Measurements from ENCODE around the gene NPTX1.

The NPTX1 gene

GRCh38 chr17:80518392-80518791 is 42.0 kb upstream of the NPTX1 start:
- no peak for TF ChIP-seq CTCF (IDR thresholded peaks at IDR 0.05; ENCODE audit: borderline replicate concordance, control extremely low read depth, extremely low read depth, insufficient read depth, missing control alignments)
- no peak for DNase-seq (ENCODE audit: low spot score)
- in situ Hi-C loops (cut with MboI; ENCODE audit: low sequenced_read_pairs, unreplicated experiment), result no loop called here

- in situ Hi-C loops (cut with MboI; ENCODE audit: low sequenced_read_pairs, unreplicated experiment), result no loop called here
- no peak for TF ChIP-seq CTCF (IDR thresholded peaks at IDR 0.05; ENCODE audit: borderline replicate concordance, control extremely low read depth, extremely low read depth, insufficient read depth, missing control alignments)
- DNase-seq (ENCODE audit: low spot score), result no peak
Measured at GRCh38 chr17:80517641-80518040, 41.2 kb upstream of the NPTX1 start.

- TF ChIP-seq CTCF (IDR thresholded peaks at IDR 0.05; ENCODE audit: borderline replicate concordance, control extremely low read depth, extremely low read depth, insufficient read depth, missing control alignments), result no peak
- in situ Hi-C loops (cut with MboI; ENCODE audit: low sequenced_read_pairs, unreplicated experiment), result no loop called here
- no peak for DNase-seq (ENCODE audit: low spot score)
Measured at GRCh38 chr17:80516171-80516932, 39.9 kb upstream of the NPTX1 start.

- in situ Hi-C loops (cut with MboI; ENCODE audit: low sequenced_read_pairs, unreplicated experiment), result no loop called here
- DNase-seq (ENCODE audit: low spot score), result no peak
- no peak for TF ChIP-seq CTCF (IDR thresholded peaks at IDR 0.05; ENCODE audit: borderline replicate concordance, control extremely low read depth, extremely low read depth, insufficient read depth, missing control alignments)
Measured at GRCh38 chr17:80513892-80514291, 37.5 kb upstream of the NPTX1 start.

- no peak for TF ChIP-seq CTCF (IDR thresholded peaks at IDR 0.05; ENCODE audit: borderline replicate concordance, control extremely low read depth, extremely low read depth, insufficient read depth, missing control alignments)
- DNase-seq (ENCODE audit: low spot score), result no peak
- in situ Hi-C loops (cut with MboI; ENCODE audit: low sequenced_read_pairs, unreplicated experiment), result no loop called here
Measured at GRCh38 chr17:80513201-80513600, 36.8 kb upstream of the NPTX1 start.

- no peak for DNase-seq (ENCODE audit: low spot score)
- no peak for TF ChIP-seq CTCF (IDR thresholded peaks at IDR 0.05; ENCODE audit: borderline replicate concordance, control extremely low read depth, extremely low read depth, insufficient read depth, missing control alignments)
- in situ Hi-C loops (cut with MboI; ENCODE audit: low sequenced_read_pairs, unreplicated experiment), result no loop called here
Measured at GRCh38 chr17:80512233-80512632, 35.8 kb upstream of the NPTX1 start.
